K562 (cell line): ENCODE measurements around the gene DAPK1. TPM values are rescaled to one million over a fixed set of nuclear protein-coding genes. Genes with fewer than 3 reads are reported as not detected.
A peak's percentile ranks its signal among the peaks of the same experiment; 100 is the strongest.

ENCODE experiments used
- CAMTA2 ChIP-seq: fragments of 250-450 bp; sonication (Bioruptor Pico); conservative IDR thresholded peaks from 2 replicates; pipeline ENCODE4 v1.5.1; 2022
- CBX5 ChIP-seq: IDR thresholded peaks from 2 replicates; pipeline ENCODE4 v1.6.1; 2014; ENCODE audit warnings: low read depth, borderline replicate concordance
- CTBP1 ChIP-seq: fragments of 450-650 bp; IDR thresholded peaks from 2 replicates; pipeline ENCODE4 v1.6.1; 2016; ENCODE audit warnings: borderline replicate concordance
- DACH1 ChIP-seq: fragments of 450-650 bp; IDR thresholded peaks from 2 replicates; pipeline ENCODE4 v1.6.1; 2018; ENCODE audit not compliant: partially characterized antibody
- HDGF ChIP-seq: fragments of 450-650 bp; IDR thresholded peaks from 2 replicates; pipeline ENCODE4 v1.6.1; 2016
- KAT2B ChIP-seq: IDR thresholded peaks from one replicate; pipeline ENCODE4 v1.6.1; 2012; ENCODE audit warnings: low read depth, mild to moderate bottlenecking, control low read depth, inconsistent platforms, low read length, moderate library complexity
- MCM7 ChIP-seq, 2 experiments: fragments of 450-650 bp; IDR thresholded peaks; 2 replicates each; pipeline ENCODE4 v1.6.1; 2016 to 2018
- MYNN ChIP-seq, 2 experiments: sonication (generic); formaldehyde crosslinking in 1 of 2; IDR thresholded peaks; 2 replicates each; pipeline versions ENCODE4 v1.5.0 to v1.6.1; 2016 to 2020; ENCODE audit warnings: antibody characterized with exemption in 1 of 2, missing genetic modification reagents in 1 of 2
- NFIC ChIP-seq: fragments of 450-650 bp; IDR thresholded peaks from 2 replicates; pipeline ENCODE4 v1.6.1; 2017; ENCODE audit warnings: mild to moderate bottlenecking, inconsistent platforms
- SOX6 ChIP-seq: fragments of 450-650 bp; IDR thresholded peaks from 2 replicates; pipeline ENCODE4 v1.6.1; 2014; ENCODE audit warnings: mild to moderate bottlenecking
- TEAD1 ChIP-seq, 2 experiments: fragments of 450-650 bp in 1 of 2; sonication (generic) in 1 of 2; formaldehyde crosslinking; IDR thresholded peaks; 2 replicates each; pipeline versions ENCODE4 v1.4.0 to v1.8.0; 2020 to 2022; ENCODE audit warnings: mild to moderate bottlenecking in 2 of 2, missing genetic modification reagents in 1 of 2
- WHSC1 ChIP-seq: IDR thresholded peaks from one replicate; pipeline ENCODE4 v1.6.1; 2012; ENCODE audit warnings: low read length, control low read depth, inconsistent platforms
- ZNF143 ChIP-seq: sonication (generic); formaldehyde crosslinking; IDR thresholded peaks from 2 replicates; pipeline ENCODE4 v1.9.0; 2022; ENCODE audit warnings: mild to moderate bottlenecking, missing genetic modification reagents
- ZNF707 ChIP-seq: fragments of 250-450 bp; sonication (Bioruptor Pico); conservative IDR thresholded peaks from 2 replicates; pipeline ENCODE4 v1.8.0; 2022; ENCODE audit warnings: inconsistent platforms, mild to moderate bottlenecking, moderate library complexity
- polyA plus RNA-seq, 8 experiments: library from polyadenylated mRNA; depleted of rRNA in 4 of 8; stranded (reverse) in 5 of 8; unstranded in 3 of 8; fragments of >200 nt; fragmentation: Nextera tagmentation in 2 of 8; fragmentation: Illumina TruSeq in 1 of 8; extraction: Ambion mirVana in 2 of 8; extraction: Trizol in 1 of 8; gene quantifications; 2 replicates each; pipeline versions ENCODE4 v1.2.1 to v1.2.3, GENCODE V29; 2011 to 2014; ENCODE audit warnings: inconsistent platforms in 1 of 8, missing spikeins in 1 of 8
- total RNA-seq, 7 experiments: library from RNA; depleted of rRNA in 6 of 7; stranded (reverse); fragments of >200 nt in 6 of 7; fragmentation: Illumina TruSeq in 2 of 7; extraction: Trizol in 2 of 7; gene quantifications; 2 replicates each; pipeline versions ENCODE4 v1.2.1 to v1.2.3, GENCODE V29; 2011 to 2021; ENCODE audit warnings: low replicate concordance in 1 of 7
- TF ChIP-seq, protein P1 (sequence below), 2 experiments: fragments of 450-650 bp in 1 of 2; sonication (generic) in 1 of 2; formaldehyde crosslinking in 1 of 2; IDR thresholded peaks; 2 replicates each; pipeline versions ENCODE4 v1.7.1 to v1.9.0; 2016 to 2022; ENCODE audit warnings: inconsistent platforms in 1 of 2, mild to moderate bottlenecking in 1 of 2, missing genetic modification reagents in 1 of 2
- TF ChIP-seq, protein P2 (sequence below): fragments of 250-450 bp; sonication (Bioruptor Pico); IDR thresholded peaks from 2 replicates; pipeline ENCODE4 v1.8.0; 2022; ENCODE audit warnings: inconsistent platforms, mild to moderate bottlenecking, moderate library complexity, borderline replicate concordance
- TF ChIP-seq, protein P3 (sequence below): fragments of 200-800 bp; sonication (Bioruptor generic); IDR thresholded peaks from 2 replicates; pipeline ENCODE4 v1.6.1; 2017; ENCODE audit warnings: missing genetic modification characterization, missing compliant biosample characterization

DAPK1 gene
- total and polyA plus RNA-seq, 9 of the 15 experiments (the other 6 are each of a cell fraction or from before 2014, with no cell fraction given) = 1.7 to 26.4 (median 15.8) TPM

DNA sequence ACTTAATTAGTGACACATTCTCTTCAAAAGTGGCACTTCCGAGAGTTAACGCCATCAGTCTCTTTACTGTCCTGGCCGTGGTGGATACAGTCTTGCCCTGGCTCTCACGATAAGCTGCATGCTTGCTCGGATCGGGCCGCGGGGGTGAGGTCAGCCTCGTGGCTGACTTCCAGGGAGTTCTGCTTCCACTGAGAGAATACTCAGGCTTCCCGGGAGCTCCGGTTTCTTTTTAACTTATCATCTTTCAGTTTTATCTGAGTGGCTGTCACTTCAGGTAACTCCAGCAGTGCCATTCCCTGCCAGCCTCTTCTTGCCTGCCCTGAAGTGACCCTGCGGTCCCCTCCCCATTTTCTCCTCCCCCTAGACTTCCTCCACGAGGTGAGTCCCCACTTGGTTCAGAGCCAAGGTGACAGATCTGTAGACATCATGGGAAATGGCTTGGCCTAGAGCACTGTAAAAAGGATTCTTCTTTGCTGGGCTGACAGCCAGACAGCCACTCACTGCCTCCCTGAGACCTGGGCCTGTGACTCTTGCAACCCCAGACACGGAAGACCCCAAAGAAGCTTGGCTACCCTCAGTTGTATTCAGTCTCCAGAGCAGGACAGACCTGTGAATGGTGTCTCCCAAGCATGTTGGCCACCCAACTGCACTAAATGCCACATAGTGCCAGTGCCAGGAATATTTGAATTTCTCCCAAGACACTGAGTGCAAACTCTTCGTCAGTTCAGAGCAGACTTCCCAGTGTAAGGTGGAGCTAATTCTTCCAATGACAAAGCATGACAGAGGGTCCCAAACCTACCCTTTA is 95.1 kb downstream of the DAPK1 start (continued):
- TF ChIP-seq, protein P1, sequence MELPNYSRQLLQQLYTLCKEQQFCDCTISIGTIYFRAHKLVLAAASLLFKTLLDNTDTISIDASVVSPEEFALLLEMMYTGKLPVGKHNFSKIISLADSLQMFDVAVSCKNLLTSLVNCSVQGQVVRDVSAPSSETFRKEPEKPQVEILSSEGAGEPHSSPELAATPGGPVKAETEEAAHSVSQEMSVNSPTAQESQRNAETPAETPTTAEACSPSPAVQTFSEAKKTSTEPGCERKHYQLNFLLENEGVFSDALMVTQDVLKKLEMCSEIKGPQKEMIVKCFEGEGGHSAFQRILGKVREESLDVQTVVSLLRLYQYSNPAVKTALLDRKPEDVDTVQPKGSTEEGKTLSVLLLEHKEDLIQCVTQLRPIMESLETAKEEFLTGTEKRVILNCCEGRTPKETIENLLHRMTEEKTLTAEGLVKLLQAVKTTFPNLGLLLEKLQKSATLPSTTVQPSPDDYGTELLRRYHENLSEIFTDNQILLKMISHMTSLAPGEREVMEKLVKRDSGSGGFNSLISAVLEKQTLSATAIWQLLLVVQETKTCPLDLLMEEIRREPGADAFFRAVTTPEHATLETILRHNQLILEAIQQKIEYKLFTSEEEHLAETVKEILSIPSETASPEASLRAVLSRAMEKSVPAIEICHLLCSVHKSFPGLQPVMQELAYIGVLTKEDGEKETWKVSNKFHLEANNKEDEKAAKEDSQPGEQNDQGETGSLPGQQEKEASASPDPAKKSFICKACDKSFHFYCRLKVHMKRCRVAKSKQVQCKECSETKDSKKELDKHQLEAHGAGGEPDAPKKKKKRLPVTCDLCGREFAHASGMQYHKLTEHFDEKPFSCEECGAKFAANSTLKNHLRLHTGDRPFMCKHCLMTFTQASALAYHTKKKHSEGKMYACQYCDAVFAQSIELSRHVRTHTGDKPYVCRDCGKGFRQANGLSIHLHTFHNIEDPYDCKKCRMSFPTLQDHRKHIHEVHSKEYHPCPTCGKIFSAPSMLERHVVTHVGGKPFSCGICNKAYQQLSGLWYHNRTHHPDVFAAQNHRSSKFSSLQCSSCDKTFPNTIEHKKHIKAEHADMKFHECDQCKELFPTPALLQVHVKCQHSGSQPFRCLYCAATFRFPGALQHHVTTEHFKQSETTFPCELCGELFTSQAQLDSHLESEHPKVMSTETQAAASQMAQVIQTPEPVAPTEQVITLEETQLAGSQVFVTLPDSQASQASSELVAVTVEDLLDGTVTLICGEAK (IDR thresholded peaks at IDR 0.05) = no peak
- TF ChIP-seq, protein P1 (CRISPR knock-in tag; IDR thresholded peaks at IDR 0.05) = no peak
- TF ChIP-seq, protein P2, sequence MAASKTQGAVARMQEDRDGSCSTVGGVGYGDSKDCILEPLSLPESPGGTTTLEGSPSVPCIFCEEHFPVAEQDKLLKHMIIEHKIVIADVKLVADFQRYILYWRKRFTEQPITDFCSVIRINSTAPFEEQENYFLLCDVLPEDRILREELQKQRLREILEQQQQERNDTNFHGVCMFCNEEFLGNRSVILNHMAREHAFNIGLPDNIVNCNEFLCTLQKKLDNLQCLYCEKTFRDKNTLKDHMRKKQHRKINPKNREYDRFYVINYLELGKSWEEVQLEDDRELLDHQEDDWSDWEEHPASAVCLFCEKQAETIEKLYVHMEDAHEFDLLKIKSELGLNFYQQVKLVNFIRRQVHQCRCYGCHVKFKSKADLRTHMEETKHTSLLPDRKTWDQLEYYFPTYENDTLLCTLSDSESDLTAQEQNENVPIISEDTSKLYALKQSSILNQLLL = no peak
- TF ChIP-seq DACH1 (no peak), SOX6 (no peak), TEAD1 (CRISPR knock-in tag; IDR thresholded peaks at IDR 0.05) (no peak), ZNF707 (CRISPR knock-in tag) (no peak), CAMTA2 (CRISPR knock-in tag) (no peak), CBX5 (no peak), CTBP1 (peak; percentile 54; the same call in 1 of the 2 replicates), KAT2B (no peak), ZNF143 (CRISPR knock-in tag) (no peak), MYNN (IDR thresholded peaks at IDR 0.05) (no peak), MYNN (CRISPR knock-in tag; IDR thresholded peaks at IDR 0.05) (no peak), WHSC1 (no peak), HDGF (no peak), NFIC (peak; percentile 86), MCM7 (IDR thresholded peaks at IDR 0.05) (no peak)
- TF ChIP-seq, protein P3, sequence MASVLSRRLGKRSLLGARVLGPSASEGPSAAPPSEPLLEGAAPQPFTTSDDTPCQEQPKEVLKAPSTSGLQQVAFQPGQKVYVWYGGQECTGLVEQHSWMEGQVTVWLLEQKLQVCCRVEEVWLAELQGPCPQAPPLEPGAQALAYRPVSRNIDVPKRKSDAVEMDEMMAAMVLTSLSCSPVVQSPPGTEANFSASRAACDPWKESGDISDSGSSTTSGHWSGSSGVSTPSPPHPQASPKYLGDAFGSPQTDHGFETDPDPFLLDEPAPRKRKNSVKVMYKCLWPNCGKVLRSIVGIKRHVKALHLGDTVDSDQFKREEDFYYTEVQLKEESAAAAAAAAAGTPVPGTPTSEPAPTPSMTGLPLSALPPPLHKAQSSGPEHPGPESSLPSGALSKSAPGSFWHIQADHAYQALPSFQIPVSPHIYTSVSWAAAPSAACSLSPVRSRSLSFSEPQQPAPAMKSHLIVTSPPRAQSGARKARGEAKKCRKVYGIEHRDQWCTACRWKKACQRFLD (CRISPR knock-in tag) = peak; percentile 42; the same call in 1 of the 2 replicates
